Loucy (cell line): ENCODE data around the gene DDO.

ENCODE experiments used
- H2AFZ ChIP-seq: fragments of 200-600 bp; sonication (generic); 2 replicates; pipeline ENCODE4 v1.6.0; 2016; ENCODE audit warnings: antibody characterized with exemption, mild to moderate bottlenecking, low read length, moderate library complexity
- H3F3A ChIP-seq: fragments of 200-600 bp; 2 replicates; pipeline ENCODE4 v1.6.0; 2016; ENCODE audit warnings: antibody characterized with exemption, low read depth, mild to moderate bottlenecking
- H3K27me3 ChIP-seq: fragments of 200-600 bp; sonication (generic); 2 replicates; pipeline ENCODE4 v1.6.1; 2014; ENCODE audit warnings: low read length, mild to moderate bottlenecking; ENCODE audit not compliant: insufficient read depth, poor library complexity, severe bottlenecking
- H3K36me3 ChIP-seq: fragments of 200-600 bp; sonication (generic); 2 replicates; pipeline ENCODE4 v1.6.1; 2016; ENCODE audit warnings: low read length; ENCODE audit not compliant: insufficient read depth
- H3K4me1 ChIP-seq: fragments of 200-600 bp; sonication (generic); 2 replicates; pipeline ENCODE4 v1.5.1; 2014; ENCODE audit warnings: low read length, mild to moderate bottlenecking; ENCODE audit not compliant: insufficient read depth, poor library complexity, severe bottlenecking
- H3K4me2 ChIP-seq: fragments of 200-600 bp; sonication (generic); 2 replicates; pipeline ENCODE4 v1.6.0; 2014; ENCODE audit warnings: antibody characterized with exemption, low read length, low read depth, mild to moderate bottlenecking; ENCODE audit not compliant: poor library complexity, severe bottlenecking
- H3K4me3 ChIP-seq: fragments of 200-600 bp; sonication (generic); 2 replicates; pipeline ENCODE4 v1.5.1; 2014; ENCODE audit warnings: low read length, mild to moderate bottlenecking, mixed read lengths; ENCODE audit not compliant: poor library complexity, severe bottlenecking
- H3K79me2 ChIP-seq: fragments of 200-600 bp; sonication (generic); 2 replicates; pipeline ENCODE4 v1.6.1; 2014; ENCODE audit warnings: low read length; ENCODE audit not compliant: insufficient read depth
- H3K9ac ChIP-seq: fragments of 200-600 bp; sonication (generic); 2 replicates; pipeline ENCODE4 v1.6.0; 2014; ENCODE audit warnings: mild to moderate bottlenecking, low read depth, low read length, moderate library complexity; ENCODE audit not compliant: poor library complexity, severe bottlenecking
- H3K9me2 ChIP-seq: fragments of 200-600 bp; sonication (generic); replicated peaks from 2 replicates; pipeline ENCODE4 v1.6.1; 2016; ENCODE audit warnings: low read depth, low read length, mixed read lengths
- H3K9me3 ChIP-seq: fragments of 200-600 bp; sonication (generic); 2 replicates; pipeline ENCODE4 v1.6.1; 2014; ENCODE audit warnings: mild to moderate bottlenecking, antibody characterized with exemption, low read length, low read depth; ENCODE audit not compliant: insufficient read depth
- H4K20me1 ChIP-seq: fragments of 200-600 bp; sonication (generic); 2 replicates; pipeline ENCODE4 v1.6.0; 2014; ENCODE audit warnings: antibody characterized with exemption, low read length, mild to moderate bottlenecking; ENCODE audit not compliant: insufficient read depth, poor library complexity, severe bottlenecking
- EZH2phosphoT487 ChIP-seq: fragments of 200-600 bp; IDR thresholded peaks from 2 replicates; pipeline ENCODE4 v1.6.1; 2018; ENCODE audit warnings: antibody characterized with exemption, mild to moderate bottlenecking, moderate library complexity, borderline replicate concordance
- TF ChIP-seq, protein P1 (sequence below): fragments of 200-600 bp; sonication (generic); conservative IDR thresholded peaks from 2 replicates; pipeline ENCODE4 v1.5.1; 2014; ENCODE audit warnings: mild to moderate bottlenecking, antibody characterized with exemption, low read length

DDO gene

DNA sequence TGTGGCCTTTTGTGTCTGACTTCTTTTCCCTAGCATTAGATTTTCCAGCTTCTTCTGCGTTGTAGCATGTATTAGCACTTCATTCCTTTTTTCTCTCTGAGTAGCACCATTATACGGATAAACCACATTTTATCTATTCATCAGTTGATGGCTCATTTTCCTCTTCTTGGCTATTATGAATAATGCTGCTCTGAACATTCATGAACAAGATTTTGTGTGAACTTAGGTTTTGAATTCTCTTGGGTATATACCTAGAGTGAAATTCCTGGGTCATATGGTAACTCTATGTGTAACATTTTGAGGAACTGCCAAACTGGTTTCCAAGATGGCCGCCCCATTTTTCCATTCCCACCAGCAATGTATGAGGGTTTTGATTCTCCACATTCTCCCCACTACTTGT is 32.4 kb upstream of the DDO start:
- no peaks in the 10 kb centered on the region for H3K27me3 ChIP-seq
- H3K9me3 ChIP-seq: no peaks in the 10 kb centered on the region
- no peaks in the 10 kb centered on the region for H3K79me2 ChIP-seq
- peaks cover 37% of the 10 kb centered on the region for H3K4me1 ChIP-seq
- no peaks in the 10 kb centered on the region for H3K36me3 ChIP-seq
- TF ChIP-seq, protein P1, sequence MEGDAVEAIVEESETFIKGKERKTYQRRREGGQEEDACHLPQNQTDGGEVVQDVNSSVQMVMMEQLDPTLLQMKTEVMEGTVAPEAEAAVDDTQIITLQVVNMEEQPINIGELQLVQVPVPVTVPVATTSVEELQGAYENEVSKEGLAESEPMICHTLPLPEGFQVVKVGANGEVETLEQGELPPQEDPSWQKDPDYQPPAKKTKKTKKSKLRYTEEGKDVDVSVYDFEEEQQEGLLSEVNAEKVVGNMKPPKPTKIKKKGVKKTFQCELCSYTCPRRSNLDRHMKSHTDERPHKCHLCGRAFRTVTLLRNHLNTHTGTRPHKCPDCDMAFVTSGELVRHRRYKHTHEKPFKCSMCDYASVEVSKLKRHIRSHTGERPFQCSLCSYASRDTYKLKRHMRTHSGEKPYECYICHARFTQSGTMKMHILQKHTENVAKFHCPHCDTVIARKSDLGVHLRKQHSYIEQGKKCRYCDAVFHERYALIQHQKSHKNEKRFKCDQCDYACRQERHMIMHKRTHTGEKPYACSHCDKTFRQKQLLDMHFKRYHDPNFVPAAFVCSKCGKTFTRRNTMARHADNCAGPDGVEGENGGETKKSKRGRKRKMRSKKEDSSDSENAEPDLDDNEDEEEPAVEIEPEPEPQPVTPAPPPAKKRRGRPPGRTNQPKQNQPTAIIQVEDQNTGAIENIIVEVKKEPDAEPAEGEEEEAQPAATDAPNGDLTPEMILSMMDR: no peak
- no peak for TF ChIP-seq EZH2phosphoT487
- H4K20me1 ChIP-seq: no peaks in the 10 kb centered on the region
- H3K4me3 ChIP-seq: no peak overlapping the region
- H3F3A ChIP-seq: no peaks in the 10 kb centered on the region
- no peaks in the 10 kb centered on the region for H3K9me2 ChIP-seq
- no peak overlapping the region for H2AFZ ChIP-seq
- H3K9ac ChIP-seq: no peak overlapping the region
- H3K4me2 ChIP-seq: no peak overlapping the region

GRCh38 chr6:110446405-110446804 is 31.0 kb upstream of the DDO start:
- H3K79me2 ChIP-seq: no peaks in the 10 kb centered on the region
- H3K4me3 ChIP-seq: no peak overlapping the region
- peak overlapping the region; percentile 17 for H3K4me2 ChIP-seq
- peak overlapping the region; percentile 43 for H3K9ac ChIP-seq
- H3K36me3 ChIP-seq: no peaks in the 10 kb centered on the region
- H4K20me1 ChIP-seq: no peaks in the 10 kb centered on the region
- no peaks in the 10 kb centered on the region for H3K27me3 ChIP-seq
- peaks cover 37% of the 10 kb centered on the region for H3K4me1 ChIP-seq
- TF ChIP-seq, protein P1: no peak
- TF ChIP-seq EZH2phosphoT487: no peak
- no peaks in the 10 kb centered on the region for H3K9me2 ChIP-seq
- H3F3A ChIP-seq: no peaks in the 10 kb centered on the region
- no peaks in the 10 kb centered on the region for H3K9me3 ChIP-seq
- H2AFZ ChIP-seq: peak overlapping the region; percentile 68

DNA sequence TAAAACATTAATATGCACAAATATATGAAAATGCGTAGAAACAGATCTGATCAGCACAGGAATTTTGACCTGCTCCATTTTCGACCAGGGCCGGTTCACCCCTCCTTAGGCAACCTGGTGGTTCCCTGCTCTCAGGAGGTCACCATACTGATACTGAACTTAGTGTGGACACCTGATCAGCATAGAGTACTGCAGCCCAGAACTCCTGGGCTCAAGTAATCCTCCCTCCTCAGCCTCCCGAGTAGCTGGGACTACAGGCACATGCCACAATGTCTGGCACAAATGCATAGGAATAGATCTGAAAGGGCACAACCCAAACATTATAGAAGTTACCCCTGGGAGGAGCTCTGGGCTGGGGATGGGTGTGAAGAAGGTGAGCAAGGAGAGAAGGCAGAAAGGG is 24.7 kb upstream of the DDO start:
- Histone ChIP-seq H3K79me2 (no peaks in the 10 kb centered on the region), H3K9me3 (no peaks in the 10 kb centered on the region), H3K27me3 (no peaks in the 10 kb centered on the region), H3K9ac (no peak overlapping the region), H3K9me2 (no peaks in the 10 kb centered on the region), H3K36me3 (no peaks in the 10 kb centered on the region), H3K4me1 (no peaks in the 10 kb centered on the region), H3K4me2 (no peak overlapping the region), H3K4me3 (no peak overlapping the region), H2AFZ (no peak overlapping the region), H4K20me1 (no peaks in the 10 kb centered on the region), H3F3A (no peaks in the 10 kb centered on the region)
- TF ChIP-seq, protein P1: no peak
- no peak for TF ChIP-seq EZH2phosphoT487
